Measurements from ENCODE around the gene FMO1. TPM values are rescaled to one million over a fixed set of nuclear protein-coding genes. Genes with fewer than 3 reads are reported as not detected.

FMO1 gene
- polyA plus RNA-seq, 1 donor from 2014 or later, result not detected

DNA sequence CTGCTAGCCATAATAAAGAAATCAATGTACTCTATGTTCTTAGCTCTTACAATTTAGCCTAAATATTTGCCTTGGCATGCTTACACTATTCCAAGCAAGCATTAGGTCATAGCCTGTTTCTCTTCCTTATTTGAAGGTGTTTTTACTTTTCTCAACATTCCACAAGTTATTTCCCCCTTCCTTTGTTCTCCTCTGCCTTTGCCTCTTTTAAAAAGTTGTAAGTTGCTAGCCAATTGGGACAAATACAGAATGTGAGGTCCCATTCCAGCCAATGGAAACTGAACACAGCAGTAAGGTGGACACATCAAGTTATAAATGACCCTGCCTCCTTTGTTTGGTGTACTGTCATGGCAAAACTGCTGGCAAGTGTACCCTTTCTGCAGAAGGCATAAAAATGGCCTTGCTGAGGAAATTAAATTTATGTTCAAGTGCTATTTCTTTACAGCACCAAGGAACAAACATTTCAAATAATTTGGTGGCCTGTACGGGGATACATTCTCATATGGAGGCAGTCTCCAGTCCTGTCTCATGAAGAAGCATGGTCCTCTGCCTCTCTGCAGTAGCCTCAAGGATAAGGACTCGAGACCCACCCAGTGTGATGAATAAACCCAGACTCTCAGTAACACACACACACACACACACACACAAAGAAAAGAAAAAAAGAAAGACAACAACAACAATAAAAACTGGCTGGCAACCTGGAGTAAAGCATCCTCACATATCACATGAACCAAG, 28.8 kb upstream of the FMO1 start:
- Histone ChIP-seq H2AFZ (ENCODE audit: low read depth, low read length) (no peak overlapping the region), H3K79me2 (replicated peaks; ENCODE audit: insufficient read depth, low read length) (no peaks in the 10 kb centered on the region), H3K27me3 (ENCODE audit: insufficient read depth, low read depth, low read length) (no peaks in the 10 kb centered on the region), H3K9me3 (ENCODE audit: low read length) (no peaks in the 10 kb centered on the region), H3K4me3 (ENCODE audit: low read length) (no peak overlapping the region), H3K36me3 (ENCODE audit: insufficient read depth, low read length) (no peaks in the 10 kb centered on the region), H3K4me2 (ENCODE audit: low read length) (no peak overlapping the region), H3F3A (ENCODE audit: insufficient read depth, low read length, poor library complexity, severe bottlenecking) (no peaks in the 10 kb centered on the region), H3K9me2 (ENCODE audit: insufficient read depth, low read length) (no peaks in the 10 kb centered on the region), H4K20me1 (ENCODE audit: insufficient read depth) (no peaks in the 10 kb centered on the region), H3K27ac (ENCODE audit: low read length) (no peak overlapping the region), H3K9ac (ENCODE audit: low read length) (no peak overlapping the region)
- TF ChIP-seq MXI1 (conservative IDR thresholded peaks at IDR 0.05; ENCODE audit: poor library complexity, severe bottlenecking) (no peak), EZH2 (IDR thresholded peaks at IDR 0.05; ENCODE audit: borderline replicate concordance, insufficient read depth, low read length, poor library complexity, severe bottlenecking) (no peak), SMC3 (conservative IDR thresholded peaks at IDR 0.05; ENCODE audit: poor library complexity) (no peak), POLR2AphosphoS5 (IDR thresholded peaks at IDR 0.05) (no peak)

DNA sequence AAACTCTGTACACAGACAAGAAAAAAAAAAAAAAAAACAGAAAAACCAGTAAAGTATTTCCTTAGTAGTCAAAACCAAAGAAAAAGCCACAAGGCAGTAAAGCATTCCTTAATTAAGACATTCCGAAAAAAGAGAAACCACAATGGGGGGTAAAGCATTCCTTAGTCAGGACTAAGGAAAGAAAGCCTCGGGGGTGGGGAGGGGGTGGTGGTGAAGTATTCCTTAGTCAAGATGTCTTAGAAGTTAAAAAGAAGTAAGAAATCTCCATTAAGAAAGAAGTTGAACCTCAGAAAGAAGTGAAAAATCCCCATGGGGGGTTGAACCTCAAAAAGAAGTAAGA, 28.2 kb upstream of the FMO1 start:
- Histone ChIP-seq H3K79me2 (replicated peaks; ENCODE audit: insufficient read depth, low read length) (no peaks in the 10 kb centered on the region), H4K20me1 (ENCODE audit: insufficient read depth) (no peaks in the 10 kb centered on the region), H3K36me3 (ENCODE audit: insufficient read depth, low read length) (no peaks in the 10 kb centered on the region), H3K27ac (ENCODE audit: low read length) (no peak overlapping the region), H3K27me3 (ENCODE audit: insufficient read depth, low read depth, low read length) (no peaks in the 10 kb centered on the region), H3F3A (ENCODE audit: insufficient read depth, low read length, poor library complexity, severe bottlenecking) (no peaks in the 10 kb centered on the region), H3K9me3 (ENCODE audit: low read length) (no peaks in the 10 kb centered on the region), H3K4me2 (ENCODE audit: low read length) (no peak overlapping the region), H2AFZ (ENCODE audit: low read depth, low read length) (no peak overlapping the region), H3K9ac (ENCODE audit: low read length) (no peak overlapping the region), H3K4me3 (ENCODE audit: low read length) (no peak overlapping the region), H3K9me2 (ENCODE audit: insufficient read depth, low read length) (no peaks in the 10 kb centered on the region)
- no peak for TF ChIP-seq RAD21 (conservative IDR thresholded peaks at IDR 0.05)
- no peak for TF ChIP-seq EZH2 (IDR thresholded peaks at IDR 0.05; ENCODE audit: borderline replicate concordance, insufficient read depth, low read length, poor library complexity, severe bottlenecking)
- TF ChIP-seq, protein P1, sequence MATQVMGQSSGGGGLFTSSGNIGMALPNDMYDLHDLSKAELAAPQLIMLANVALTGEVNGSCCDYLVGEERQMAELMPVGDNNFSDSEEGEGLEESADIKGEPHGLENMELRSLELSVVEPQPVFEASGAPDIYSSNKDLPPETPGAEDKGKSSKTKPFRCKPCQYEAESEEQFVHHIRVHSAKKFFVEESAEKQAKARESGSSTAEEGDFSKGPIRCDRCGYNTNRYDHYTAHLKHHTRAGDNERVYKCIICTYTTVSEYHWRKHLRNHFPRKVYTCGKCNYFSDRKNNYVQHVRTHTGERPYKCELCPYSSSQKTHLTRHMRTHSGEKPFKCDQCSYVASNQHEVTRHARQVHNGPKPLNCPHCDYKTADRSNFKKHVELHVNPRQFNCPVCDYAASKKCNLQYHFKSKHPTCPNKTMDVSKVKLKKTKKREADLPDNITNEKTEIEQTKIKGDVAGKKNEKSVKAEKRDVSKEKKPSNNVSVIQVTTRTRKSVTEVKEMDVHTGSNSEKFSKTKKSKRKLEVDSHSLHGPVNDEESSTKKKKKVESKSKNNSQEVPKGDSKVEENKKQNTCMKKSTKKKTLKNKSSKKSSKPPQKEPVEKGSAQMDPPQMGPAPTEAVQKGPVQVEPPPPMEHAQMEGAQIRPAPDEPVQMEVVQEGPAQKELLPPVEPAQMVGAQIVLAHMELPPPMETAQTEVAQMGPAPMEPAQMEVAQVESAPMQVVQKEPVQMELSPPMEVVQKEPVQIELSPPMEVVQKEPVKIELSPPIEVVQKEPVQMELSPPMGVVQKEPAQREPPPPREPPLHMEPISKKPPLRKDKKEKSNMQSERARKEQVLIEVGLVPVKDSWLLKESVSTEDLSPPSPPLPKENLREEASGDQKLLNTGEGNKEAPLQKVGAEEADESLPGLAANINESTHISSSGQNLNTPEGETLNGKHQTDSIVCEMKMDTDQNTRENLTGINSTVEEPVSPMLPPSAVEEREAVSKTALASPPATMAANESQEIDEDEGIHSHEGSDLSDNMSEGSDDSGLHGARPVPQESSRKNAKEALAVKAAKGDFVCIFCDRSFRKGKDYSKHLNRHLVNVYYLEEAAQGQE (IDR thresholded peaks at IDR 0.05; ENCODE audit: borderline replicate concordance), result no peak
- no peak for TF ChIP-seq TAF1 (IDR thresholded peaks at IDR 0.05; ENCODE audit: low read depth)
- TF ChIP-seq POLR2AphosphoS5 (IDR thresholded peaks at IDR 0.05), result no peak
- no peak for TF ChIP-seq SMC3 (conservative IDR thresholded peaks at IDR 0.05; ENCODE audit: poor library complexity)
- TF ChIP-seq, protein P2, sequence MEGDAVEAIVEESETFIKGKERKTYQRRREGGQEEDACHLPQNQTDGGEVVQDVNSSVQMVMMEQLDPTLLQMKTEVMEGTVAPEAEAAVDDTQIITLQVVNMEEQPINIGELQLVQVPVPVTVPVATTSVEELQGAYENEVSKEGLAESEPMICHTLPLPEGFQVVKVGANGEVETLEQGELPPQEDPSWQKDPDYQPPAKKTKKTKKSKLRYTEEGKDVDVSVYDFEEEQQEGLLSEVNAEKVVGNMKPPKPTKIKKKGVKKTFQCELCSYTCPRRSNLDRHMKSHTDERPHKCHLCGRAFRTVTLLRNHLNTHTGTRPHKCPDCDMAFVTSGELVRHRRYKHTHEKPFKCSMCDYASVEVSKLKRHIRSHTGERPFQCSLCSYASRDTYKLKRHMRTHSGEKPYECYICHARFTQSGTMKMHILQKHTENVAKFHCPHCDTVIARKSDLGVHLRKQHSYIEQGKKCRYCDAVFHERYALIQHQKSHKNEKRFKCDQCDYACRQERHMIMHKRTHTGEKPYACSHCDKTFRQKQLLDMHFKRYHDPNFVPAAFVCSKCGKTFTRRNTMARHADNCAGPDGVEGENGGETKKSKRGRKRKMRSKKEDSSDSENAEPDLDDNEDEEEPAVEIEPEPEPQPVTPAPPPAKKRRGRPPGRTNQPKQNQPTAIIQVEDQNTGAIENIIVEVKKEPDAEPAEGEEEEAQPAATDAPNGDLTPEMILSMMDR (IDR thresholded peaks at IDR 0.05; ENCODE audit: poor library complexity, severe bottlenecking), result no peak
- TF ChIP-seq EP300 (conservative IDR thresholded peaks at IDR 0.05; ENCODE audit: poor library complexity, severe bottlenecking), result no peak
- TF ChIP-seq MXI1 (conservative IDR thresholded peaks at IDR 0.05; ENCODE audit: poor library complexity, severe bottlenecking), result no peak
